Body of pancreas (tissue), 4 donors: ENCODE results near the gene ABL1. TPM values are rescaled to one million over a fixed set of nuclear protein-coding genes. Genes with fewer than 3 reads are reported as not detected.

ENCODE experiments used
- ATAC-seq: fragments of 150-250 bp; one replicate; pipeline ENCODE4 v1.9.1; 2016
- DNase-seq, 4 donors: peaks; one replicate each; pipeline ENCODE4 v3.0.0-alpha.2; 2019
- H3K27ac ChIP-seq, 4 donors: fragments of 200-600 bp; sonication (generic); 1 replicate in 3 of 4; 2 replicates in 1 of 4; pipeline versions ENCODE4 v1.5.1 to v1.6.1; 2016 to 2019; ENCODE audit warnings: mild to moderate bottlenecking in 1 of 4, mixed read lengths in 1 of 4, moderate library complexity in 1 of 4
- H3K27me3 ChIP-seq, 2 donors: fragments of 200-600 bp; sonication (generic); one replicate each; pipeline ENCODE4 v1.6.0; 2016; ENCODE audit warnings: mild to moderate bottlenecking in 1 of 2
- H3K36me3 ChIP-seq, 2 donors: fragments of 200-600 bp; sonication (generic); replicated peaks in 1 of 2; 2 replicates each; pipeline ENCODE4 v1.5.1; 2016; ENCODE audit warnings: low read depth in 2 of 2; ENCODE audit not compliant: insufficient read depth in 1 of 2
- H3K4me1 ChIP-seq: fragments of 200-600 bp; sonication (generic); one replicate; pipeline ENCODE4 v1.6.0; 2016
- H3K4me3 ChIP-seq, 2 donors: fragments of 200-600 bp; sonication (generic); 1 replicate in 1 of 2; 2 replicates in 1 of 2; pipeline ENCODE4 v1.5.1; 2016 to 2019
- H3K9me3 ChIP-seq, 3 donors: fragments of 200-600 bp; sonication (generic); 1 replicate in 2 of 3; 2 replicates in 1 of 3; pipeline ENCODE4 v1.5.1; 2016
- POLR2A ChIP-seq, 3 donors: fragments of 450-650 bp; IDR thresholded peaks; one replicate each; pipeline ENCODE4 v1.6.1; 2016; ENCODE audit warnings: antibody characterized with exemption in 3 of 3, mild to moderate bottlenecking in 2 of 3
- WGBS, 2 donors: methylation state at CpG; one replicate each; pipeline ENCODE4 v1.1.5; 2017; 5-methylcytosine and 5-hydroxymethylcytosine counted together
- intact Hi-C: fragments of 100-400 bp; cut with DNase I; formaldehyde crosslinking; loops from one replicate; pipeline ENCODE4 v1.15.1; 2023
- total RNA-seq, 2 donors: library from RNA; depleted of rRNA; stranded (reverse); fragments of >200 nt; gene quantifications; one replicate each; pipeline ENCODE4 v1.1.0, GENCODE V29; 2016
- TF ChIP-seq, protein P1 (sequence below), 7 experiments: fragments of 450-650 bp in 4 of 7; fragments of 200-600 bp in 3 of 7; sonication (generic) in 3 of 7; IDR thresholded peaks; one replicate each; pipeline ENCODE4 v1.5.1; 2016 to 2019; ENCODE audit warnings: antibody characterized with exemption in 7 of 7

ABL1 gene
- total RNA-seq, 2 donors from 2014 or later, result 23.3 to 29.0 TPM

DNA sequence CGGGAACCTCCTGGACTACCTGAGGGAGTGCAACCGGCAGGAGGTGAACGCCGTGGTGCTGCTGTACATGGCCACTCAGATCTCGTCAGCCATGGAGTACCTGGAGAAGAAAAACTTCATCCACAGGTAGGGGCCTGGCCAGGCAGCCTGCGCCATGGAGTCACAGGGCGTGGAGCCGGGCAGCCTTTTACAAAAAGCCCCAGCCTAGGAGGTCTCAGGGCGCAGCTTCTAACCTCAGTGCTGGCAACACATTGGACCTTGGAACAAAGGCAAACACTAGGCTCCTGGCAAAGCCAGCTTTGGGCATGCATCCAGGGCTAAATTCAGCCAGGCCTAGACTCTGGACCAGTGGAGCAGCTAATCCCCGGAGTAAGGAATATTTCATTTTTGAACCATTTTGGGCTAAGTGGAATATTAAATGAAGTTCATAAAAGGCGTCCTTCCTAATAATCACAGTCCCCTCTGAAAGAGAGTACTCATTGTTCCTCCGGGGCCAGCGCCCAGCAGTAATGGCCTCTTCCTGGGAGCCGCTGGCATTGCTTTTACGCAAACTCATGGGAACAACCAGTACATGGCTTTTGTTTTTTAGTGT lies 38.0 kb downstream of the ABL1 start:
- Histone ChIP-seq H3K36me3 (no peaks in the 10 kb centered on the region), H3K27me3 (no peaks in the 10 kb centered on the region), H3K4me1 (peaks cover 20% of the 10 kb centered on the region), H3K27ac (peak overlapping the region in 3 of 4 donors; percentile 16 to 55 (median 45)), H3K4me3 (no peak overlapping the region), H3K9me3 (no peaks in the 10 kb centered on the region)
- intact Hi-C loops, result no loop called here
- ATAC-seq (peak; percentile 85), DNase-seq (peak; percentile 82 to 90 (median 88))
- 56 to 68% methylated on average over 9 to 15 of the region's 15 CpGs for WGBS, 2 donors
- TF ChIP-seq POLR2A (IDR thresholded peaks at IDR 0.05), result no peak
- TF ChIP-seq, protein P1, sequence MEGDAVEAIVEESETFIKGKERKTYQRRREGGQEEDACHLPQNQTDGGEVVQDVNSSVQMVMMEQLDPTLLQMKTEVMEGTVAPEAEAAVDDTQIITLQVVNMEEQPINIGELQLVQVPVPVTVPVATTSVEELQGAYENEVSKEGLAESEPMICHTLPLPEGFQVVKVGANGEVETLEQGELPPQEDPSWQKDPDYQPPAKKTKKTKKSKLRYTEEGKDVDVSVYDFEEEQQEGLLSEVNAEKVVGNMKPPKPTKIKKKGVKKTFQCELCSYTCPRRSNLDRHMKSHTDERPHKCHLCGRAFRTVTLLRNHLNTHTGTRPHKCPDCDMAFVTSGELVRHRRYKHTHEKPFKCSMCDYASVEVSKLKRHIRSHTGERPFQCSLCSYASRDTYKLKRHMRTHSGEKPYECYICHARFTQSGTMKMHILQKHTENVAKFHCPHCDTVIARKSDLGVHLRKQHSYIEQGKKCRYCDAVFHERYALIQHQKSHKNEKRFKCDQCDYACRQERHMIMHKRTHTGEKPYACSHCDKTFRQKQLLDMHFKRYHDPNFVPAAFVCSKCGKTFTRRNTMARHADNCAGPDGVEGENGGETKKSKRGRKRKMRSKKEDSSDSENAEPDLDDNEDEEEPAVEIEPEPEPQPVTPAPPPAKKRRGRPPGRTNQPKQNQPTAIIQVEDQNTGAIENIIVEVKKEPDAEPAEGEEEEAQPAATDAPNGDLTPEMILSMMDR (IDR thresholded peaks at IDR 0.05), result no peak

DNA sequence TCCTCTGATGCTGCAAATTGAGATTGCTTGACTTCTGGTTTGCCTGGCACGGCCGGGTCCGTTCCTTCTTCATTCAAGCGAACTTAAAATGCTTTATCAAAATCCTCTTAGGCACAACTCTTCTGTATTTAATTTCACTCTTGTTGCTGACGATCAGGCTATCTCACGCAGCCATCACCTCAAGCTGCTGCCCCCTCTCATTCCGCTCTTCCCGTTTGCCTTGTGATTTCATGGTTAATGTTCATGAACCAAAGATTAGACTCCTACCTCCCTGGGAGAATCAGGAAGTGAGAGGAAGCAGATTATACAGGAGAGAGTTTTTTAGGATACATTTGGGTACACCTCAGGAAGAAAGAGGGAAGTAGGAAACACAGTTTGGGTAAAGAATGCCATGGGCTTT lies 38.9 kb downstream of the ABL1 start:
- Histone ChIP-seq H3K27ac (peak overlapping the region in 1 of 4 donors; percentile 45), H3K36me3 (peaks cover 0 to 4% of the 10 kb centered on the region in 2 donors)
- 87 to 90% methylated on average over 8 of the region's 8 CpGs for WGBS, 2 donors

DNA sequence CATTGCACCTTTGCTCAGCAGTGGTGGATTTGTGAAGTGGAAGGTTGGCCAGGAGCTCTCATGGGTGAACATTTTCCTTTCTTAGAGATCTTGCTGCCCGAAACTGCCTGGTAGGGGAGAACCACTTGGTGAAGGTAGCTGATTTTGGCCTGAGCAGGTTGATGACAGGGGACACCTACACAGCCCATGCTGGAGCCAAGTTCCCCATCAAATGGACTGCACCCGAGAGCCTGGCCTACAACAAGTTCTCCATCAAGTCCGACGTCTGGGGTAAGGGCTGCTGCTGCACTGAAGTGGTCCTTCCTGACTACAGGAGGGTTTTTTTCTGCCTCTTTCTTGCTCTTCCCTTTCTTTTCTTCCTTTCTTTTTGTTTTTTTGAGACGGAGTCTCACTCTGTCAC lies 39.7 kb downstream of the ABL1 start:
- no peak for ATAC-seq
- Histone ChIP-seq H3K4me3 (no peak overlapping the region), H3K4me1 (peaks cover 11% of the 10 kb centered on the region), H3K27me3 (no peaks in the 10 kb centered on the region), H3K9me3 (no peaks in the 10 kb centered on the region), H3K27ac (no peak overlapping the region), H3K36me3 (peaks cover under 1 to 8% of the 10 kb centered on the region in 2 donors)
- TF ChIP-seq, protein P1 (IDR thresholded peaks at IDR 0.05), result no peak
- no peak for TF ChIP-seq POLR2A (IDR thresholded peaks at IDR 0.05)
- no peak for DNase-seq
- WGBS, 2 donors, result 86 to 94% methylated on average over 5 of the region's 5 CpGs
- intact Hi-C loops, result no loop called here

More for the DNA sequence above, 38.9 kb downstream of the ABL1 start:
- no peak for TF ChIP-seq POLR2A (IDR thresholded peaks at IDR 0.05)
- TF ChIP-seq, protein P1 (IDR thresholded peaks at IDR 0.05), result no peak
- no peaks in the 10 kb centered on the region for H3K27me3 ChIP-seq
- intact Hi-C loops, result no loop called here
- no peaks in the 10 kb centered on the region for H3K9me3 ChIP-seq
- ATAC-seq (no peak), DNase-seq (no peak)
- peaks cover 16% of the 10 kb centered on the region for H3K4me1 ChIP-seq
- no peak overlapping the region for H3K4me3 ChIP-seq

DNA sequence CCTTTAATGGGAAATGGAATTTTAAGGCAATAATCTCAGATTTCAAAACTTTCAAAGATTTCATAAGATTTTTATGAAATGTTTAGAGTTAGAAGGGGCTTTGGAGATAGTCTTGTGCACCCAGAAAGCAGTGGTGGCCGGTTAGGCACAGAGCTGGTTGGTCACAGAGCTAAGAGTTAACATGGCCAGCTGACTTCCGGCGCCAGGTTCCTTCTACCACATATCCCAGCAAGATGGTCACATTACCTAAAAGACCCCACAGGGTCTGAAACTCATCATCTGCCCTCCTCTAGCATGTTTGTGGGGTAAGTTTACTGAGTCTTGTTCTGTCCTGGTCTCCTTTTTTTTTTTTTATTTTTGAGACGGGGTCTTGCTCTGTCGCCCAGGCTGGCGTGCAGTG lies 42.2 kb downstream of the ABL1 start:
- Histone ChIP-seq H3K36me3 (peaks cover 13 to 27% of the 10 kb centered on the region in 2 donors), H3K4me1 (peaks cover 11% of the 10 kb centered on the region), H3K9me3 (no peaks in the 10 kb centered on the region), H3K27ac (no peak overlapping the region), H3K4me3 (no peak overlapping the region), H3K27me3 (no peaks in the 10 kb centered on the region)
- 93 to 99% methylated on average over 6 of the region's 6 CpGs for WGBS, 2 donors
- no peak for TF ChIP-seq POLR2A (IDR thresholded peaks at IDR 0.05)
- TF ChIP-seq, protein P1 (IDR thresholded peaks at IDR 0.05), result no peak
- intact Hi-C loops, result no loop called here
- no peak for ATAC-seq
- no peak for DNase-seq

DNA sequence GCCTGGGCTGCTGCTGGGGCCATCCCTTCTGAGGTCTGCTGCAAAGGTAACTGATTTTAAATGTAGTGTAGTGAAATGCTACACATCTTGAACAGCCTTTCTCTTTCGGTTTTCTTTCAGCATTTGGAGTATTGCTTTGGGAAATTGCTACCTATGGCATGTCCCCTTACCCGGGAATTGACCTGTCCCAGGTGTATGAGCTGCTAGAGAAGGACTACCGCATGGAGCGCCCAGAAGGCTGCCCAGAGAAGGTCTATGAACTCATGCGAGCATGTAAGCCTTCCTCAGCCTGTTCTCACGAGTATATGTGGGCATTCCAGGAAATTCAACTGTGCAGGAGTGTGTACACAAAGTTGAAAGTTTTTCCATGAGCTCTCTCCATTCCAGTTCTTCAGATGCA lies 43.2 kb downstream of the ABL1 start:
- WGBS, 2 donors, result 88 to 90% methylated on average over 6 of the region's 6 CpGs
- Histone ChIP-seq H3K4me1 (peaks cover 2% of the 10 kb centered on the region), H3K36me3 (peaks cover 13 to 32% of the 10 kb centered on the region in 2 donors), H3K27ac (no peak overlapping the region), H3K4me3 (no peak overlapping the region), H3K9me3 (no peaks in the 10 kb centered on the region), H3K27me3 (no peaks in the 10 kb centered on the region)
- ATAC-seq (no peak), DNase-seq (no peak)
- intact Hi-C loops, result no loop called here
- TF ChIP-seq, protein P1 (IDR thresholded peaks at IDR 0.05), result no peak
- no peak for TF ChIP-seq POLR2A (IDR thresholded peaks at IDR 0.05)
